Measurements from ENCODE around the gene ARID4B.

The ARID4B gene

DNA sequence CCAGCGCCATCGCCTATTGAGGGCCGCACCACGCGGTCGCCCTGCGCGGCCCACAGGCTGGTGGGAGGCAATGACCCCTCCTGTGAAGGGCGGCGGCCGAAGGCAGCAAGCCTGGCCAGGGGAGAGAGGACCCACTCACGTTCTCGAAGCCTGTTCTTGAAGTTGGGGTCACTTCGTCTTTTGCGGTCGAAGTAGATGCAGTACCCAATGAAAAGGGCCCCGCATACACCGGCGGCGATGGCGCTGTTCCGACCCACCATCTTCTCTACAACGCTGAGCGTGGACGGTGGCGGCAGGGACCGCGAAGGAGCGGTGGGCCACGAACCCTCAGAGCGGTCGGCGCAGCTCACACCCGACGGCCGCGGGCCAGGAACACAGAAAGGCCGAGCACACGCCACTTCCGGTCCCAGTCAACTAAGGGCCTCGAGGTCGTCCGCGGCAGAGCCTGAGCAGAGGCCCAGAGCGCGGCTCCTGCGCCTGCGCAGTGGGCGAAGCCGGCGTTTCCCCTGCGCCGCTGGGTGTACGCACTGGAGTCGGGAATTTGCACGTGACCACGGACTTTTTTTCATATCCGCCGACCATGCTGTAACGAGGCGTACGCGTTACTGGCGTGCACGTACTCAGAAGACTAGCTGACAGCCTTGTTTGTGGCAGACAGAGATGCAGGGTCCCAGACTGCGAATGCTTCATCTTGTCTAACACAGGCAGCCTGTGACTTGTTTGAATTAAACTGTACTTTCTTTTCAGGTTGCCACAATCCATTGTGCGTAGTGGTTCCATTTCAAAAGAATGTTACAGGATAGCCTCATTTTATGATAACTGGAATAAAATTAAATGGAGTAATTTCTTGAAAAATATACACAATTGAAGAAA lies 199.3 kb downstream of the ARID4B start, which contains the start of gene TOMM20 (continued):
- no peak for TF ChIP-seq ZNF530 (tag by site-specific recombination; IDR thresholded peaks at IDR 0.05; ENCODE audit: low read depth)
- TF ChIP-seq ZNF175 (tag by site-specific recombination; IDR thresholded peaks at IDR 0.05), result no peak
- peak; percentile 89; the same call in 1 of the 2 replicates for TF ChIP-seq ZNF324 (tag by site-specific recombination; IDR thresholded peaks at IDR 0.05)
- 0 out of 2 replicates have a peak, but pooled peaks have one; percentile 12 for TF ChIP-seq ZNF292 (tag by site-specific recombination; IDR thresholded peaks at IDR 0.05; ENCODE audit: borderline replicate concordance, low read depth)
- TF ChIP-seq TCF7L2 (IDR thresholded peaks at IDR 0.05; ENCODE audit: borderline replicate concordance, low read depth, low read length), result 0 out of 2 replicates have a peak, but pooled peaks have one; percentile 33
- peak; percentile 75 for TF ChIP-seq ZFHX2 (tag by site-specific recombination; conservative IDR thresholded peaks at IDR 0.05)
- TF ChIP-seq ZFP41 (tag by site-specific recombination; IDR thresholded peaks at IDR 0.05; ENCODE audit: borderline replicate concordance), result no peak
- TF ChIP-seq ZNF146 (tag by site-specific recombination; IDR thresholded peaks at IDR 0.05), result peak; percentile 55
- TF ChIP-seq ZNF561 (tag by site-specific recombination; IDR thresholded peaks at IDR 0.05; ENCODE audit: borderline replicate concordance), result peak; percentile 80
- peak; percentile 100 for TF ChIP-seq ZNF10 (tag by site-specific recombination; IDR thresholded peaks at IDR 0.05)
- peak; percentile 70; the same call in 1 of the 2 replicates for TF ChIP-seq ZNF558 (tag by site-specific recombination; IDR thresholded peaks at IDR 0.05)
- TF ChIP-seq ZNF600 (tag by site-specific recombination; IDR thresholded peaks at IDR 0.05), result peak; percentile 98
- TF ChIP-seq ZNF548 (tag by site-specific recombination; IDR thresholded peaks at IDR 0.05), result no peak
- TF ChIP-seq SCRT2 (tag by site-specific recombination; IDR thresholded peaks at IDR 0.05), result 0 out of 2 replicates have a peak, but pooled peaks have one; percentile 17
- peak; percentile 43 for TF ChIP-seq KLF1 (tag by site-specific recombination; IDR thresholded peaks at IDR 0.05)
- TF ChIP-seq ZNF202 (tag by site-specific recombination; IDR thresholded peaks at IDR 0.05; ENCODE audit: borderline replicate concordance), result no peak
- peak; percentile 72; the same call in 1 of the 2 replicates for TF ChIP-seq ZSCAN16 (tag by site-specific recombination; IDR thresholded peaks at IDR 0.05)
- TF ChIP-seq, protein P1, sequence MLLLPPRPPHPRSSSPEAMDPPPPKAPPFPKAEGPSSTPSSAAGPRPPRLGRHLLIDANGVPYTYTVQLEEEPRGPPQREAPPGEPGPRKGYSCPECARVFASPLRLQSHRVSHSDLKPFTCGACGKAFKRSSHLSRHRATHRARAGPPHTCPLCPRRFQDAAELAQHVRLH (tag by site-specific recombination; IDR thresholded peaks at IDR 0.05), result peak; percentile 59
- no peak for TF ChIP-seq KLF7 (tag by site-specific recombination; IDR thresholded peaks at IDR 0.05; ENCODE audit: borderline replicate concordance)
- peak; percentile 27; the same call in 1 of the 2 replicates for TF ChIP-seq WT1 (tag by site-specific recombination; IDR thresholded peaks at IDR 0.05)
- TF ChIP-seq, protein P2, sequence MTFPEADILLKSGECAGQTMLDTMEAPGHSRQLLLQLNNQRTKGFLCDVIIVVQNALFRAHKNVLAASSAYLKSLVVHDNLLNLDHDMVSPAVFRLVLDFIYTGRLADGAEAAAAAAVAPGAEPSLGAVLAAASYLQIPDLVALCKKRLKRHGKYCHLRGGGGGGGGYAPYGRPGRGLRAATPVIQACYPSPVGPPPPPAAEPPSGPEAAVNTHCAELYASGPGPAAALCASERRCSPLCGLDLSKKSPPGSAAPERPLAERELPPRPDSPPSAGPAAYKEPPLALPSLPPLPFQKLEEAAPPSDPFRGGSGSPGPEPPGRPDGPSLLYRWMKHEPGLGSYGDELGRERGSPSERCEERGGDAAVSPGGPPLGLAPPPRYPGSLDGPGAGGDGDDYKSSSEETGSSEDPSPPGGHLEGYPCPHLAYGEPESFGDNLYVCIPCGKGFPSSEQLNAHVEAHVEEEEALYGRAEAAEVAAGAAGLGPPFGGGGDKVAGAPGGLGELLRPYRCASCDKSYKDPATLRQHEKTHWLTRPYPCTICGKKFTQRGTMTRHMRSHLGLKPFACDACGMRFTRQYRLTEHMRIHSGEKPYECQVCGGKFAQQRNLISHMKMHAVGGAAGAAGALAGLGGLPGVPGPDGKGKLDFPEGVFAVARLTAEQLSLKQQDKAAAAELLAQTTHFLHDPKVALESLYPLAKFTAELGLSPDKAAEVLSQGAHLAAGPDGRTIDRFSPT (tag by site-specific recombination; IDR thresholded peaks at IDR 0.05), result no peak
- TF ChIP-seq, protein P3, sequence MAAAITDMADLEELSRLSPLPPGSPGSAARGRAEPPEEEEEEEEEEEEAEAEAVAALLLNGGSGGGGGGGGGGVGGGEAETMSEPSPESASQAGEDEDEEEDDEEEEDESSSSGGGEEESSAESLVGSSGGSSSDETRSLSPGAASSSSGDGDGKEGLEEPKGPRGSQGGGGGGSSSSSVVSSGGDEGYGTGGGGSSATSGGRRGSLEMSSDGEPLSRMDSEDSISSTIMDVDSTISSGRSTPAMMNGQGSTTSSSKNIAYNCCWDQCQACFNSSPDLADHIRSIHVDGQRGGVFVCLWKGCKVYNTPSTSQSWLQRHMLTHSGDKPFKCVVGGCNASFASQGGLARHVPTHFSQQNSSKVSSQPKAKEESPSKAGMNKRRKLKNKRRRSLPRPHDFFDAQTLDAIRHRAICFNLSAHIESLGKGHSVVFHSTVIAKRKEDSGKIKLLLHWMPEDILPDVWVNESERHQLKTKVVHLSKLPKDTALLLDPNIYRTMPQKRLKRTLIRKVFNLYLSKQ (tag by site-specific recombination; IDR thresholded peaks at IDR 0.05; ENCODE audit: borderline replicate concordance), result no peak
